ENCODE results near the gene ZNF23. TPM values are rescaled to one million over a fixed set of nuclear protein-coding genes. Genes with fewer than 3 reads are reported as not detected.

Gene ZNF23
- total RNA-seq, 2 donors from 2014 or later = 6.1 to 6.8 TPM

GRCh38 chr16:71440669-71441347, 21.2 kb downstream of the ZNF23 start:
- Histone ChIP-seq H3K9me3 (no peaks in the 10 kb centered on the region), H3K36me3 (no peaks in the 10 kb centered on the region), H3K4me1 (replicated peaks) (no peaks in the 10 kb centered on the region), H3K27me3 (replicated peaks; ENCODE audit: insufficient read depth) (no peaks in the 10 kb centered on the region), H3K4me3 (no peak overlapping the region), H3K27ac (no peak overlapping the region)
- no peak for DNase-seq (ENCODE audit: low spot score)
- TF ChIP-seq POLR2AphosphoS5 (IDR thresholded peaks at IDR 0.05) = no peak
- intact Hi-C loops (cut with DNase I) = no loop called here
- WGBS = 68% methylated on average over 24 of the region's 25 CpGs

GRCh38 chr16:71439523-71439922, 22.5 kb downstream of the ZNF23 start:
- Histone ChIP-seq H3K4me3 (no peak overlapping the region), H3K27me3 (replicated peaks; ENCODE audit: insufficient read depth) (no peaks in the 10 kb centered on the region), H3K4me1 (replicated peaks) (no peaks in the 10 kb centered on the region), H3K9me3 (no peaks in the 10 kb centered on the region), H3K36me3 (no peaks in the 10 kb centered on the region), H3K27ac (no peak overlapping the region)
- WGBS = 39% methylated on average over 3 of the region's 3 CpGs
- DNase-seq (ENCODE audit: low spot score) = no peak
- intact Hi-C loops (cut with DNase I) = no loop called here
- TF ChIP-seq CTCF (IDR thresholded peaks at IDR 0.05) (no peak), POLR2AphosphoS5 (IDR thresholded peaks at IDR 0.05) (no peak), POLR2A (IDR thresholded peaks at IDR 0.05) (no peak)

GRCh38 chr16:71436473-71436872, 25.6 kb downstream of the ZNF23 start:
- Histone ChIP-seq H3K36me3 (no peaks in the 10 kb centered on the region), H3K9me3 (no peaks in the 10 kb centered on the region), H3K27me3 (replicated peaks; ENCODE audit: insufficient read depth) (no peaks in the 10 kb centered on the region), H3K4me3 (no peak overlapping the region), H3K4me1 (replicated peaks) (no peaks in the 10 kb centered on the region), H3K27ac (no peak overlapping the region)
- intact Hi-C loops (cut with DNase I) = no loop called here
- DNase-seq (ENCODE audit: low spot score) = no peak
- no peak for TF ChIP-seq POLR2AphosphoS5 (IDR thresholded peaks at IDR 0.05)
- no peak for TF ChIP-seq CTCF (IDR thresholded peaks at IDR 0.05)
- no peak for TF ChIP-seq POLR2A (IDR thresholded peaks at IDR 0.05)
- WGBS = 71% methylated on average over 7 of the region's 7 CpGs

- no peaks in the 10 kb centered on the region for H3K36me3 ChIP-seq
- 72% methylated on average over 6 of the region's 6 CpGs for WGBS
- no peaks in the 10 kb centered on the region for H3K9me3 ChIP-seq
- no peak overlapping the region for H3K4me3 ChIP-seq
- DNase-seq (ENCODE audit: low spot score) = no peak
- H3K27me3 ChIP-seq (replicated peaks; ENCODE audit: insufficient read depth) = no peaks in the 10 kb centered on the region
- H3K27ac ChIP-seq = no peak overlapping the region
- H3K4me1 ChIP-seq (replicated peaks) = no peaks in the 10 kb centered on the region
- intact Hi-C loops (cut with DNase I) = no loop called here
- TF ChIP-seq CTCF (IDR thresholded peaks at IDR 0.05) (no peak), POLR2A (IDR thresholded peaks at IDR 0.05) (no peak), POLR2AphosphoS5 (IDR thresholded peaks at IDR 0.05) (no peak)
Measured at GRCh38 chr16:71432906-71433305, 29.1 kb downstream of the ZNF23 start.

GRCh38 chr16:71431991-71432390, 30.1 kb downstream of the ZNF23 start:
- DNase-seq (ENCODE audit: low spot score) = no peak
- no peaks in the 10 kb centered on the region for H3K36me3 ChIP-seq
- 92% methylated on average over 8 of the region's 9 CpGs for WGBS
- no peak for TF ChIP-seq POLR2A (IDR thresholded peaks at IDR 0.05)
- TF ChIP-seq POLR2AphosphoS5 (IDR thresholded peaks at IDR 0.05) = no peak
- TF ChIP-seq CTCF (IDR thresholded peaks at IDR 0.05) = no peak
- H3K27me3 ChIP-seq (replicated peaks; ENCODE audit: insufficient read depth) = no peaks in the 10 kb centered on the region
- no peaks in the 10 kb centered on the region for H3K4me1 ChIP-seq (replicated peaks)
- H3K4me3 ChIP-seq = no peak overlapping the region
- H3K9me3 ChIP-seq = no peaks in the 10 kb centered on the region
- intact Hi-C loops (cut with DNase I) = no loop called here
- no peak overlapping the region for H3K27ac ChIP-seq

Measured in prostate gland (tissue), 2 donors.